NCI-H2107 treated with DMSO at 0.1 percent for 48 hours (cell line): ENCODE results near the gene HS6ST1.

ENCODE experiments used
- DNase-seq: peaks from one replicate; lab custom pipeline; 2025; ENCODE audit not compliant: unreplicated experiment; lab: John Stamatoyannopoulos, UW

HS6ST1 gene

GRCh38 chr2:128318776-128319464, at the start of gene HS6ST1:
Gene HS6ST1 (minus strand): TSS chr2:128318868. CDS start chr2:128318563, 305 bp downstream.
- peak; percentile 7 for DNase-seq

GRCh38 chr2:128367601-128368359, 49.1 kb upstream of the HS6ST1 start:
- no peak for DNase-seq

GRCh38 chr2:128366713-128367511, 48.2 kb upstream of the HS6ST1 start:
- peak; percentile 20 for DNase-seq

- no peak for DNase-seq
Observed at GRCh38 chr2:128365217-128365905, 46.7 kb upstream of the HS6ST1 start.

- no peak for DNase-seq
Observed at GRCh38 chr2:128364441-128364911, 45.8 kb upstream of the HS6ST1 start.

- DNase-seq: no peak
Observed at GRCh38 chr2:128363934-128364361, 45.3 kb upstream of the HS6ST1 start.

GRCh38 chr2:128362889-128363228, 44.2 kb upstream of the HS6ST1 start:
- no peak for DNase-seq

- no peak for DNase-seq
Observed at GRCh38 chr2:128362176-128362888, 43.7 kb upstream of the HS6ST1 start.

GRCh38 chr2:128361376-128362131, 42.9 kb upstream of the HS6ST1 start:
- no peak for DNase-seq

GRCh38 chr2:128360711-128361110, 42.0 kb upstream of the HS6ST1 start:
- DNase-seq: no peak

- no peak for DNase-seq
Observed at GRCh38 chr2:128359841-128360240, 41.2 kb upstream of the HS6ST1 start.

GRCh38 chr2:128358941-128359731, 40.5 kb upstream of the HS6ST1 start:
- no peak for DNase-seq

- DNase-seq: no peak
Observed at GRCh38 chr2:128357506-128358370, 39.1 kb upstream of the HS6ST1 start.

GRCh38 chr2:128356127-128356526, 37.5 kb upstream of the HS6ST1 start:
- no peak for DNase-seq

- DNase-seq: no peak
Observed at GRCh38 chr2:128354726-128355470, 36.2 kb upstream of the HS6ST1 start.

- no peak for DNase-seq
Observed at GRCh38 chr2:128354161-128354560, 35.5 kb upstream of the HS6ST1 start.

GRCh38 chr2:128350736-128351135, 32.1 kb upstream of the HS6ST1 start:
- DNase-seq: no peak
